HUES6 (cell line): ENCODE data around the gene GNAS-AS1.

ENCODE experiments used
- H3K27ac ChIP-seq: 2 replicates; pipeline ENCODE4 v1.7.0; 2013; ENCODE audit warnings: low read depth, mild to moderate bottlenecking, low read length, inconsistent platforms
- H3K27me3 ChIP-seq: 2 replicates; pipeline ENCODE4 v1.6.1; 2013; ENCODE audit warnings: low read length; ENCODE audit not compliant: control insufficient read depth, insufficient read depth
- H3K36me3 ChIP-seq: 2 replicates; pipeline ENCODE4 v1.6.1; 2013; ENCODE audit warnings: low read length; ENCODE audit not compliant: control insufficient read depth, insufficient read depth
- H3K4me1 ChIP-seq: 2 replicates; pipeline ENCODE4 v1.6.1; 2013; ENCODE audit warnings: low read length; ENCODE audit not compliant: control insufficient read depth, insufficient read depth
- H3K4me3 ChIP-seq: 2 replicates; pipeline ENCODE4 v1.5.1; 2013; ENCODE audit warnings: low read depth, low read length
- H3K9ac ChIP-seq: one replicate; pipeline ENCODE4 v1.6.1; 2013; ENCODE audit warnings: mild to moderate bottlenecking, low read length
- H3K9me3 ChIP-seq: 2 replicates; pipeline ENCODE4 v1.6.1; 2013; ENCODE audit warnings: low read depth, low read length; ENCODE audit not compliant: control insufficient read depth, insufficient read depth

Gene GNAS-AS1

DNA sequence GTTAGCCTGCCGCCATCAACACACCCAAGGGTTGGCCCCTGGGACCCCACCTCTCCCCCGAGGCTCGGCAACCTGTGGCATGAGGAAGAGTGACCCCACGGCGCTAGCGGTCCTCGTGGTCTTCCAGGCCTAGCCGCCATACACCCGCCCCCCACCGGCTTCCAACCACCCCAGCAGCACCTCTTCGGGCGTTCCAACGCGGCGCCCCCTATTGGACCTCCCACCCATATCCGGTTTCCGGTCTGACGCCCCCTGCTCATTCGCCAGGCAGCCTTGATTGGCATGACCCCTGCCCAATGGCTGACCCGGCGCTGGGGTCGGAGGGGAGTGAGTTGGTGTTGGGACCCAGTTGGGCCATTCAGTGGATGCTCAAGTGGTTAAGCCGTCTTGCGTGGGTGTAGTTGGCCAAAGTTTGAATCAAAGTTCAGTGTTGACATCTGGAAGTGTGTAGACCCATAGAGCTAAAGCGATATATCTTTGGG lies at the start of gene GNAS-AS1:
Gene GNAS-AS1, minus strand, starts transcription at position 210 of the 482 bp plus-strand sequence.
- Histone ChIP-seq H3K9me3 (no peaks in the 10 kb centered on the region), H3K27me3 (peaks cover 47% of the 10 kb centered on the region), H3K36me3 (peaks cover 31% of the 10 kb centered on the region), H3K27ac (peak within 1 kb of the TSS; percentile 78), H3K4me1 (peaks cover 47% of the 10 kb centered on the region), H3K4me3 (peak within 1 kb of the TSS; percentile 94), H3K9ac (peak within 1 kb of the TSS; percentile 91)

DNA sequence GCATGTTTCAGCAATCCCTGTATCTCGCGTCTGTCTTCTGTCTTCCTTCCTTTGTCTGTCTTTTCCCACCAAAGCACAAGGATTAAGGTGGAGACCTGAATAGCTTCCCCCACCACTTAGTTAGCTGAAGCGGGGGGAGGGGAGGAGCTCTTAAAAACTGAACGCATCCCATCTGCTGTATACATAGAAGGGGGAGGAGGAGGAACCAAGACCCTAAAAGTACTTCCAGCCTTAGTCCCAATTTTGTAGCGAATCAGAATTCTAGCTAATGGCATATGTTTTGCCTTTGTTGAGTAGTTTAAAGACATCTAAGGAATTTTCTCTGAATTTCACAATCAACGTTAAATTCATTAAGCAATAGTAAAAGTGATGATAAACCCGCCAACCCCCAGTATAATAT lies 49.7 kb upstream of the GNAS-AS1 start:
- Histone ChIP-seq H3K9me3 (no peaks in the 10 kb centered on the region), H3K4me3 (peak overlapping the region; percentile 30; the same call in 1 of the 2 replicates)

DNA sequence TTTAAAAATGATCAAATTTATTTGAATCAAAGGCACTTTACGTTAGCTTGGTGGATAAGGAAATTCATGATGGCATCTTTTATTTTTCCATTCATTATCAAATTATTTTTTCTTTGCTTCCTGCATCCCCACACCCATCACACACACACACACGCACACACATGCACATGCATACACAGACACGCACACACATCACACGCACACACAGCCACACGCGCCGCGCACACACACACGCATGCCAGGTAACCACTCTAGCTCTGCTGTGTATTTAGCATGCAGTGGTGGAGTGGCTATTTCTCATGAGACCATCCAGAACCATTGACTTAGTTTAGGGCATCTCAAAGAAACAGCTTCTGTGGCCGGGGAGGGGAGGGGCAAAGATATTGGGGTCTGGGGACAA lies 48.8 kb upstream of the GNAS-AS1 start:
- peaks cover 64% of the 10 kb centered on the region for H3K36me3 ChIP-seq
- H3K4me1 ChIP-seq = peaks cover 67% of the 10 kb centered on the region

More for the DNA sequence above, 49.7 kb upstream of the GNAS-AS1 start:
- Histone ChIP-seq H3K4me1 (peaks cover 58% of the 10 kb centered on the region), H3K27ac (no peak overlapping the region), H3K36me3 (peaks cover 73% of the 10 kb centered on the region), H3K9ac (no peak overlapping the region), H3K27me3 (no peaks in the 10 kb centered on the region)

DNA sequence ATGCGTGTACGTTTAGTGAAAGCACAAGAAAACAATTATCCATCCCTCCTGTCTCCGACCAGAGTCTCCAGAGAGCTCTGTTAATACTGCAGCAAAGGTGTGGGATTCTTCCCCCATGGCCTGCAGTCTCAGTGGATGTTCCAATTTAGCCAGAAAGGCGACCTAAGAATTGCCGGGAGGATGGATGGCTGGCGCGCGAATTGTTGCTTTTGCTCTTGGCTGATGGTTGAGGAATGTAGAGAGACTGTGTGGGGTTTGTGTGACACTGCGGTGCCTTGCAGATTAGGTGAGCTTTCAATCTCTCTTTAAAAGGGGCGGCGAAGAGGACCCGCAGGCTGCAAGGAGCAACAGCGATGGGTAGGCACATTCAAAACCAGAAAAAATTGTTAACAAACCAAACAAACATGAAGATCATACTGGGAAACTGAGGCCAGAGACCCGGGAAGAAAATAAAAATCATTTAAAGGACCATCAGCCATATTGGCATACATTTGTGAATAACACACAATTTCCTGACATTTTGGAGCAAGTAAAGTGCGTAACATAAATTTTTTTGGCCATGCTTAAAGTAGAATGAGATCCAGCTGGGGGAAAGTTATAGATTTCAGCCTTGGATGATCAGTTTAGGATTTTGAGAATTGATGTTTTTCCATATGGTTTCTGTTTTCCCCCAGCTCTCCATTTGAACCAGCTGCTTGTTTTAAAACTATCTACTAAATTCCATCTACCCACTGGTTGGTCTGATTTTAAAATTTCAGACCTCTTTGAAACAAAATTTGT lies 48.1 kb upstream of the GNAS-AS1 start:
- H3K27ac ChIP-seq = no peak overlapping the region

More for the DNA sequence above, 48.8 kb upstream of the GNAS-AS1 start:
- Histone ChIP-seq H3K9me3 (no peaks in the 10 kb centered on the region), H3K4me3 (no peak overlapping the region), H3K9ac (no peak overlapping the region), H3K27me3 (no peaks in the 10 kb centered on the region), H3K27ac (no peak overlapping the region)

DNA sequence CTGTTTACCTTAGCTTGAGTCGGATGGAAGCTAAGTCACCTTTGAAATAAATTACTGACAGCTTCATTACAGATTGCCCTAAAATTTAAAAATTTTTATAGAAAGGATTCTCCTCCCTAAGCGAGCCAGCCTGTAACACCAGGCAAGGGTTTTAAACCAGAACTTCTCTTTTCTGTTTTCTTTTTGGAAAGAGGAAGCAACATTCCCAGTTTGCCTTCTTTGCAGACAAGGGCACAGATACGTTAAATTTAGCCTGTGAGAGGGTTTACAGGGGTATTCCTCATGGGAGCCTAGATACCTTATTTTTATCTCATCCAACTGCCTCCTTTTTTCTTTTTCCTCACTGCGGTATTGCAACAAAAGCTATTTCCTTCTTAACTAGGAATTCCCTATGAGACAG lies 46.8 kb upstream of the GNAS-AS1 start:
- Histone ChIP-seq H3K27ac (no peak overlapping the region), H3K36me3 (peaks cover 46% of the 10 kb centered on the region), H3K9ac (no peak overlapping the region)

More for the DNA sequence above, 48.1 kb upstream of the GNAS-AS1 start:
- Histone ChIP-seq H3K9ac (no peak overlapping the region), H3K9me3 (no peaks in the 10 kb centered on the region), H3K36me3 (peaks cover 57% of the 10 kb centered on the region), H3K4me1 (peaks cover 74% of the 10 kb centered on the region), H3K27me3 (no peaks in the 10 kb centered on the region), H3K4me3 (no peak overlapping the region)

DNA sequence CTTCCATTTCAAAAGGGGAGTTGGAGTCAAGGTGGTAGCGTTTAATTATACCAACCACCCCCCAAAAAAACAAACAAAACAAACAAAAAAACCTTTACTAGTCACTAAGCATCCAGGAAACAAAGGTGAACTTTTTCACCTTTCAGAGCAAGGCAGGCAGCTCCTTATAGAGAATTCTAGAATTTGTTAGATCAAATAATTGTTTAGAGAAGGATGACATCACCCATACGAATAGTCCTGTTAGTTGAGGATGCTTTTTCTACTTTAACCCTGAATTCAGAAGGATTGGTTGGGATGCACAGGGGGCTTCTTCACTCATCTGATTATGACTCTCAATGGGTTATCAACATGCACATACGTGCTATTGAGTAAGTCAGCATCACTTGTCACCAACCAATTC lies 46.1 kb upstream of the GNAS-AS1 start:
- Histone ChIP-seq H3K27me3 (no peaks in the 10 kb centered on the region), H3K27ac (no peak overlapping the region), H3K9ac (no peak overlapping the region), H3K36me3 (peaks cover 39% of the 10 kb centered on the region), H3K9me3 (no peaks in the 10 kb centered on the region), H3K4me1 (peaks cover 81% of the 10 kb centered on the region), H3K4me3 (no peak overlapping the region)

More for the DNA sequence above, 46.8 kb upstream of the GNAS-AS1 start:
- no peak overlapping the region for H3K4me3 ChIP-seq
- H3K9me3 ChIP-seq = no peaks in the 10 kb centered on the region
- no peaks in the 10 kb centered on the region for H3K27me3 ChIP-seq
- H3K4me1 ChIP-seq = peaks cover 81% of the 10 kb centered on the region

DNA sequence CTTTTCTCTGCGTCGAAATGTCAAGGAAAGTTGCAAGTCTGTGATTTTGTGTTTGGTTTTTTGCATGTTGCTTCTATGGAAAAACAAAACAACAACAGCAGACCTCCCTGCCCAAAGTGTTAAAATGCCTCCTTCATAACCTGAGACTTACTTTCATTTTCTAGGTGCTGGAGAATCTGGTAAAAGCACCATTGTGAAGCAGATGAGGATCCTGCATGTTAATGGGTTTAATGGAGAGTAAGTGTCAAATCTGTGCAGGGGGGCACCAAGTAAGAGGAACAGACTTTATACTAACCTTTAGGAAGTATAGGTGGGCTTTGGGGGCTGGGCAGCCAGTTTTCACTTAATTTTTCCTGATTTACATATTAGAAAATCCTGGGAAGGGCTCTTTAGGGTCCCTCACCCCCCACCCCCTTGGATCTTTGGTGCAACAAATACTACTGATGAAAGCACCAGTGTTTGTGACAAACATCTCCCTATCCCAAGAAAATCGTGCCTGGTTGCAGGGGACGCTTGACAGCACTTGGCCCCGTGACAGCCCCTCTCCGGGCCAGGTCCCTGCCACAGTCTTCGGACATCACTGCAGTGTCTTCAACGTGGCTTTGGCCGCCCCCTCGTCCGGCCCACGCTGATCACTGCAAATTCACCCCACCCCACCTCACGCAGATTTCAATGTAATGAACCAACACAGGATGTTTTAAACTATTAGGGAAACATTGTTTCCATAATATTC lies 44.9 kb upstream of the GNAS-AS1 start:
- H3K4me3 ChIP-seq = peak overlapping the region; percentile 92
- peak overlapping the region; percentile 45 for H3K27ac ChIP-seq
- no peaks in the 10 kb centered on the region for H3K9me3 ChIP-seq
- peaks cover 74% of the 10 kb centered on the region for H3K4me1 ChIP-seq
- peak overlapping the region; percentile 27 for H3K9ac ChIP-seq
- H3K36me3 ChIP-seq = peaks cover 39% of the 10 kb centered on the region
- H3K27me3 ChIP-seq = no peaks in the 10 kb centered on the region

DNA sequence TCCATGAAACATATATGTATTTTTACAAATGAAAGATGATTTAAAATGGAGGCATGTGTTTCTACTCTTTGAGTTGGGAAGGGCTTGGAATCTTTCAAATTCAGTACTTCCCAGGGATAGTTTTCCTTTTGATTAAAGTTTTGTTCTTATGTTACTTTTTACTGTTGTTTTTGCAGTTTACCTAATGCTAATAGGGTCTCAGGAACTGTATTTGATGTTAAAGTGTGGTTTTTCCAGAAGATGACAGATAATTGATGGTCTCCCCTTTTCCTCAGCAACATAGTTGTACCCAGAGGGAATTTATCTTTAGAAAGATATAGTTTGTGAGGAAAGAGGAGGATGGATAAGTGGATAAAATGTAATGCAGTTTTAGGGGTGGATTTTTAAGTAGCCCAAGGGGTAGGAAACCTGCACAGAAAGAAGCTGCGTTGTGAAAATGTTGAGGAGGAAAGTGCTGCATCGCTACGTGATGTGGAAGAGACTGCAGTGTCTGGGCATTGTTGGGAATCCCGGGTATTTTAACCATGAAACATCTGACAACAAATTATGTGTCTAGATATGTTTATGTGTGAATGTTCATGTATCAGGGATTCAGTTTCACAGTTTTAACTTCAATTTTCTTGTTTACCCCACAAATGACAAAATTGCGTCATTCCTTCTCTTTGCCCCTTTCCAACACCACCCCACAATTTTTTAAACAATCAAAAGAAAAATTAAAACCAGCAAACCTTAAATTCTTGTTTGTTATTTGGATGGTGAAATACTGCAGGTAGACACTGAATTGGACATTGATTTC lies 44.1 kb upstream of the GNAS-AS1 start:
- Histone ChIP-seq H3K27me3 (peaks cover 6% of the 10 kb centered on the region; the same call in 1 of the 2 replicates), H3K4me3 (peak overlapping the region; percentile 92), H3K9me3 (no peaks in the 10 kb centered on the region), H3K9ac (peak overlapping the region; percentile 27), H3K4me1 (peaks cover 67% of the 10 kb centered on the region), H3K36me3 (peaks cover 34% of the 10 kb centered on the region), H3K27ac (peak overlapping the region; percentile 22)

DNA sequence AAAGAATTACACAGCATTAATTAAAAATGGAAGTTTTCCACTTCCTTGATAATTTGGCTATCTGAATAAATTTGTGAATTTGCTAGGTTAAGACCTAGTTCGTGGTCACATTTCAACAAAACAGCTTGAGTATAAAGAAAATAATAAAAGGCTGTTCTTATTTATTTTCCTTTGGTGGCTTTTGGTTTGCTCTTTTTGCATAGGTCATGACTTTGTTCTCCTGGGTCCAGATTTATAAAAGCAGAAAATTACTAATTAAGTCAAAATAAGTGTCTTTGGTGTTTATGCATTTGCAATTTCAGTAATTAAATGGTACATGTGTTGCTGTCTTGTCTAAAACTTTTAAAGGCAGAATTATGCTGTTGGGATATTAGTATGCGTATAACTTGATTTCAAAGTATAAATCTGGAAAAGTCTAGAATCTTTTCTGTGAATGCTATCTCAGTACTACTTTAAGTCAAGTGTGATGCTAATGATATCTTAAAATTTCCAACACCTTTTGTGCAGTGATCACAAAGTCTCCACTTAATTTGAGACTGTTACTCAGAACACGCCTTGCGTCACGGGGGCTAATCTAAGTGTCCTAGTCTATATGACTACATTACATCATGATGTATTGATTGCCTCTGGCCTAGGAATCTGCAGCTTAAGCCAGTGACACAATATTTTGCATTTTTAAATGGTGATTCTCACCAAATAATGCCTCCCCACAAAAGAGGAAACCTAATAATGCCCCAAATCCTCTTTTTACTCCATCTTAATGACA lies 42.8 kb upstream of the GNAS-AS1 start:
- peaks cover 54% of the 10 kb centered on the region for H3K4me1 ChIP-seq
- H3K9me3 ChIP-seq = no peaks in the 10 kb centered on the region
- H3K27ac ChIP-seq = no peak overlapping the region
- H3K27me3 ChIP-seq = peaks cover 6% of the 10 kb centered on the region; the same call in 1 of the 2 replicates
- H3K9ac ChIP-seq = no peak overlapping the region
- peaks cover 21% of the 10 kb centered on the region for H3K36me3 ChIP-seq
- H3K4me3 ChIP-seq = peak overlapping the region; percentile 92

DNA sequence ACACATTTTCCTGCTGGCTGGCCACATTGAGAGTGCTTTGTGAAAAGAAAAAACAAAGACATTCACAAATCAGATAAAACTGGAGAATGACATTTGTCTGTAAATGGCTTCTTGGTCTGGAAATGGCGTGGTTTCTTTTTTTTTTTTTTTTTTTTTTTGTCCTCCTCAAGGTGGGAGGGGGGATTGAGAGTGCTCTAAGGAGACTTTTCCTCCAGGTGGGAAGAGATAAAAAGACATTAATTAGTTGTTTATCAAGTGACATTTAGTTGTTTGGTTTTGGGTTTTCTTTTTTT lies 42.2 kb upstream of the GNAS-AS1 start:
- Histone ChIP-seq H3K4me3 (peak overlapping the region; percentile 92), H3K27me3 (peaks cover 6% of the 10 kb centered on the region; the same call in 1 of the 2 replicates), H3K9me3 (no peaks in the 10 kb centered on the region), H3K36me3 (peaks cover 17% of the 10 kb centered on the region), H3K27ac (no peak overlapping the region), H3K4me1 (peaks cover 48% of the 10 kb centered on the region), H3K9ac (peak overlapping the region; percentile 86)
